HG03025 (cell line): ENCODE data around the gene ACTR3.
"Not testable (repeated sequence)": the region's sequence is repeated elsewhere in the genome, so short reads cannot be mapped to it uniquely, and the experiment has no call there.

Experiments
- ATAC-seq: cut with Tn5 transposase; IDR thresholded peaks from one replicate; pipeline ENCODE4 v1.9.1; 2021; ENCODE audit warnings: mild to moderate bottlenecking, moderate library complexity; ENCODE audit not compliant: unreplicated experiment, low FRiP score

ACTR3 gene

DNA sequence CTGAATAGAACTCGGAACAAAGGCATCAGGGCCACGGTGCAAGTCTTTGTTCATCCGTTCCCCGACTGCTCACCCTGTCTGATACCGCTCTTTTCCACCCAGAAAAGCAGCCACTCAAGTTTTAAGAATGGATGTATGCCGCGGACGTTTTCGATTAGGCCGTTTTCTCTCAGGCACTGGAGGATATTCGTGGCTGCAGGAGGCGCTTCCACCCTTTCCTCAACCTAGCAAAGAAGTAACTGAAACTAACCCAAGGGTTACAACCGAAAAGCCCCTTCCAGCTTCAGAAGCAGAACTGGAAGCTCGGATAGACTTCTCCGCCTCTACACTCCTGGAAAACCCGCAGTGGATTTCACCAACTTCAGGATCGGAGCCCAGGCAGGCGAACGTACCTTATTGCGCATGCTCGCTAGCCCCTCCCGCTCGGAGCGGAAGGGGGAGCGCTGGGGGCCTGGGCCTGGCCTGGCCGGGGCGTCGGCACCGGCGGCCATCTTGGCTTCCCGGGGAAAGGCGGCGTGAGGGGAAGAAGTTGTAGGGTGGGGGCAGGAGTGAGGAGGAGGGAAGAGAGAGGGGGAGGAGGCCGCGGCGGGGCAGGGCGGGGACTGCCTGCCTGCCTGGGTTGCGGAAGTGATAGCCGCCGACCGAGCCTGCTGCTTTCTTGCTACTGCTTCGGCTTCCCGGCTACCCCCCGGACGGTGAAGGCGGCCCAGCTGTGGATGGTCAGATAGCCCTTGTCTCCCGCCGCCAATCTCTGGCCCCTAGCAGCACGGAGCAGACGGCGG is at the start of gene ACTR3:
TSS of gene ACTR3 (plus strand) at position 619 of the 782 bp plus-strand sequence. CDS start 191 bp downstream, outside the sequence.
- peak; percentile 54 for ATAC-seq

DNA sequence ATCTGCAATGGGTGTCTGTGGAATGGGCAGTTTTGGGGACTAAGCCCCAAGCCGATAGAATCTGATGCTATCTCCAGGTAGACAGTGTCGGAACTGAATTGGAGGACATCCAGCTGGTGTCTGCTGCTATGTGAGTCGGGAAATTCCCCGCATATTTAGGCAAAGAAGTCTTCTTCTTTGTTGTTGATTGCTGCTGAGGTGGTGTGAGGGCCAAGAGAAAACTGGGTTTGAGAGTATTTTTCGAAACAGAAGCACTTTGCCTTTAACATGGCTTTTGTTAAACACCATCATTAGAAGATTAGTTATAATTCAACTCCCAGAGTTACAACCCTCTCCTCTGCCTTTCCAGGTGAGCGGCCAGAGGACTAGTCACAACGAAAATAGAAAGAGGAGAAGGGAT is 49.4 kb upstream of the ACTR3 start:
- ATAC-seq = no peak

DNA sequence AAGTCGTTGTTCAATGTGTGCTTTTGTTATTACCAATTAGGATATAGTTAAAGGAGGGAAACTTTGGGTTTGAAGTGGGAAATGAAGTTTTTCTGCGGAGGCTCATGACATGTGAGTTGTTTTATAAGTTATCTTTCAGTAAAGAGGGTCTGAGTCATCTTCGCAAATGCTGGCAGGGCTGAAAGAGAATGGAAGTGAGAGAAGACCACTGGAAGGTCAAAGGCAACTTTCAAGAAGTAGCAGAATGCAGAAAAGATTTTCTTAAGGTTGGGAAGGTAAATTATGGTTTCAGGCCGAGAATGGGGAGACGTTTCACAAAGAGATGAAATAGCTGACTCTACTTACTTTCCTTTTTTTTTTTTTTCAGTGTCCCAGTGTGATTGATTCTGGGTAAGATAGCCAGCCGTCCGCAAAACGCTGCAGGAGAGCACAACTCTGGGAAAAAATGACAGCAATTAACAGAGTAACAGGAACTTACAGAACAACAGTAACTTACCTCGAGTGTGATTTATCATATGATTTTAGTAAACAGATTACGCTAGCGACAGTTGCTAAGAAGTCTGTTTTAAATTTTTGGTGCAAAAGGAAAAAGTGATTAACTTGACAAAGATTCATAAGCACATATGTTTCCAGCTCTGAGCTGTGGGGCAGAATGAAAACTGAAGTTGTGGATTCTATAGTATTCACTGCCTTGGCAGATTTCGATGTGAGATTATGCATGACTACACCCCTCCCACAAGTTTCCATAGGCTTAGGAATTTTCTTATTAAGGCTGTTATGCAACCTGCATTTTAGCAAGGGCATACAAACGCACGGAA is 46.8 kb upstream of the ACTR3 start:
- ATAC-seq = no peak

DNA sequence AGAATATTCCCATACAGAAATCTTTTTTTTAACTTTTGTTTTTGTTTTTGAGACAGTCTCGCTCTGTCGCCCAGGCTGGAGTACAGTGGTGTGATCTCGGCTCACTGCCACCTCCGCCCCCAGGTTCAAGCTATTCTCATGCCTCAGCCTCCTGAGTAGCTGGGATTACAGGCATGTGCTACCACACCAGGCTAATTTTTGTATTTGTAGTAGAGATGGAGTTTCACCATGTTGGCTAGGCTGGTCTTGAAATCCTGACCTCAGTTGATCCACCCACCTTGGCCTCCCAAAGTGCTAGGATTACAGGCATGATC is 46.2 kb upstream of the ACTR3 start:
- ATAC-seq = not testable (repeated sequence)

DNA sequence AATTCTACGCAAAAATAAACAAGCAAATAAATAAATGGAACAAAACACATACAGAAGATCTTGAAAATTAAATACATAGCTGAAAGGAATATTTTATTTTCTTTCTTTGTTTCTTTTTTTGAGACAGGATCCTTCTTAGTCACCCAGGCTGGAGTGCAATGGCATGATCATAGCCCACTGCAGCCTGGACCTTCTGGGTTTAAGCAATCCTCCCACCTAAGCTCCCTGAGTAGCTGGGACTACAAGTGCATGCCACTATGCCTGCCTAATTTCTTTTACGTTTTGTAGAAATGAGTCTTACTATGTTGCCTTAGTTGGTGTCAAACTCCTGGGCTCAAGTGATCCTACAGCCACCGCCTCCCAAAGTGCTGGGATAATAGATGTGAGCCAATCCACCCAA is 44.6 kb upstream of the ACTR3 start:
- ATAC-seq = no peak

DNA sequence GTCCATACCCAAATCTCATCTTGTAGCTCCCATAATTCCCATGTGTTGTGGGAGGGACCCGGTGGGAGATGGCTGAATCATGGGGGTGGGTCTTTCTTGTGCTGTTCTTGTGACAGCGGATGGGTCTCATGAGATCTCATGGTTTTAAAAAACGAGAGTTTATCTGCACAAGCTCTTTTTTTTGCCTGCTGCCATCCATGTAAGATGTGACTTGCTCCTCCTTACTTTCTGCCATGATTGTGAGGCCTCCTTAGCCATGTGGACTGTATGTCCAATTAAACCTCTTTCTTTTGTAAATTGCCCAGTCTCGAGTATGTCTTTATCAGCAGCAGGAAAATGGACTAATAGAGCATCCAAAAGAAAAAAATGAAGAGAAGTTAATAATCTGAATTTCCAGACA is 44.1 kb upstream of the ACTR3 start:
- not testable (repeated sequence) for ATAC-seq

DNA sequence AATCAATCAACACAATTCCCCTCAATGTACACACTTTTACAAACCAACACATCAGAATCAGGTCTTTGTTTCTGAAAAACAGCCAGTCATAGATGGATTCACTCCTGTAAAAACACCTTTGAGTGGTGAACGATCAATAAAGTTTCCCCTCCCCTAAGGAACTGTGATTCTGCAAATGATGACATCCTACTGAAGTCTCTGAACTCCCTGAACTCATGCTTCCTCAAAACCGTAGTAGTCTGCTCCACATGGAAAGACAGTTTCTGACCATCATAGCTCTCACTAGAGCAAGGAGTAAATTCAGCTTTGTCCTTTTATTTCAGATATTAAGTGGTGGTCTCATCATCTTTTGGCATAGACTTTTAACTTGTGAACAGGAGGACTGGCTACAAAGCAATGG is 43.5 kb upstream of the ACTR3 start:
- ATAC-seq = no peak

DNA sequence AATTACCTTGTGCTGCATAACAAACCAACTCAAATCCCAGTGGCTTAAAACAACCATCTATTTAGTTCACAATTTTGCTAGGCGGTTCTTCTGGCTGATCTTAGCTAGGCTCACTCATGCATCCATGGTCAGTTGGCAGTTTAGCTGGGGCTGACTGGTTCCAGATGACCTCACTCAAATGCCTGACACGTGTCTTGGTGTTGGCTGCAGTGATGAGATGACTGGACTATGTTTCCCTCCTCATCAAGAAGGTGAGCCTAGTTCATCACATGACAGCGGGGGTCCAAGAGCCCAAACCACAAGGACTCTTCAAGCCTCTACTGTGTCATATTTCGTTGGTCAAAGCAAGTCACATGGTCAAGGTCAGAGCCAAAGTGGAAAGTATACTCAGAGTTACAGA is 42.7 kb upstream of the ACTR3 start:
- ATAC-seq = no peak

DNA sequence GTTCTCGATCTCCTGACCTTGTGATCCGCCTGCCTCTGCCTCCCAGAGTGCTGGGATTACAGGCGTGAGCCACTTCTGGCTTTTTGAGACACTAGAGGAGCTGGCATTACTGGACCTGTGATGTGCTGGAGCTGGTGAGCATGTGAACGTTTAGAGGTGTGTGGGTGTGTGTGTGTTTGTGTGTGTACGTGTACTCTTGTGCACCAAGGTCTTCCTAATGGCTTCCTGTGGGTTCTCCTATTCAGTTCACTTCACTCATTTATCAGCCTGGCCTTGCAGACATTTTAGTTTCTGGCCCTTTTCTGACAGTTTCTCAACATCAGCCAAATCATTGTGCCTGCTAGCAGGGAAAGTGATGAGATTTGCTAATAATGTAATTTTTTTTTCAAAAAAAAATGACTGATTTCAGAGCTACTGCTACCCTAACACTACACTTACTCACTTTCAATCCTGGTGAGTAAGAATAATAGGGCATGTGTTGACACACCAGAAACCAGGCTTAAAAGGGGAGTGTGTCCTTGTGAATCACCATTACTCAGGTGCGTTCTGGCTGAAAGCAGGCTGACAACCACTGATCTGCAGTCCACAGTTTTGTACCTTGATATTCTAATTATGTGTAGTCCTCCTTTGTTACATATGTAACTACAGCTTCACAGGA is 41.0 kb upstream of the ACTR3 start:
- peak; percentile 69 for ATAC-seq

DNA sequence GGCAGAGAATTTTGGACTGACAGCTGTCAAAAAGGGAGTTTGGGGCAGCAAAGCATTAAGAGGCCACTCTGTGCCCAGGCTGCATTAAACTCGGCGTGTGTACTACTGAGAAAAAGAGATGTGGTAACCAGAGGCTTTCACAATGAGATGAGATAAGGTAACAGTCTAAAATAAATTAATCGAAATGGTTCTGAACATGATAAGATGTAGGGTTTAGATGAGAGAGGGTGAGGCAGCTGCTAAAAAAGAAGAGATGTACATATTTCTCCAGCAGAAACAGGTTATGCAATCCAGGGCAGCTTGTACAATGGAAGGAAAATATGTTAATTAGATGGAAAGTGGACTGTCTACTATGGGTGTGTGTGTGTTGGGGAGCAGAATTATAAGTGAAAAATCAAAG is 39.2 kb upstream of the ACTR3 start:
- no peak for ATAC-seq

DNA sequence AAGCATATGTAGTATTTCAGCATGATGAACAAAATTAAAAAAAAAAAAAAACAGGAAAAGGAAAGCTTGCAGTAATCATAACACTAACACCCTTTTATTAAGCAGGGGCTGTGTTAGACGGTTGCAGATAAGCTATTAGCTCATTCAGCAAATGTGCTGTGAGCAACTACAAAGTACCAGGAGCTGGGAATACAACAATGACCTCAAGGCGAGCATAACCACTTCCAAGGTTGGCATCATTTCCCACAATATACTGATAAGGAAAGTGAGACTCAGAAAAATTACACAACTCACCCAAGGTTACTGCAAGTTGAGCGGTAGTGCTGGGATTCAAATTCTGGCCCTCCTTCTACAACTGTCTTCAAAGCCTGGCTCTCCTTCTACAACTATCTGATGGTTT is 38.2 kb upstream of the ACTR3 start:
- no peak for ATAC-seq

DNA sequence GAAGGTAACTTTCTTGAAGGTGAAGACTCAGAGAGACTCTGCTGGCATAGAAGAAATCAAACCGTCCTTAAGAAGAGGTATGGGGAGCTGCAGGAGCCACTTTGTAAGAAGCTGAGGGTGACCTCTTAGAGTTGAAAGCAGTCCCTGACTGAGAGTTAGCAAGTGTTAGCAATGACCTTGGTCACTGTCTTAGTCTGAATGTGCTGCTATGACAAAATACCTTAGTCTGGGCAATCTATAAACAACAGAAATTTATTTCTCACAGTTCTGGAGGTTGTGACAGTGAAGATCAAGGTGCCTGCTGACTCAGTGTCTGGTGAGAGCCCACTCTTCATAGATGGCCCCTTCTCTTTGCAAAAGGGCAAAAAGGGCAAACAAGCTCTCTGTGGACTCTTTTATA is 35.7 kb upstream of the ACTR3 start:
- ATAC-seq = no peak

DNA sequence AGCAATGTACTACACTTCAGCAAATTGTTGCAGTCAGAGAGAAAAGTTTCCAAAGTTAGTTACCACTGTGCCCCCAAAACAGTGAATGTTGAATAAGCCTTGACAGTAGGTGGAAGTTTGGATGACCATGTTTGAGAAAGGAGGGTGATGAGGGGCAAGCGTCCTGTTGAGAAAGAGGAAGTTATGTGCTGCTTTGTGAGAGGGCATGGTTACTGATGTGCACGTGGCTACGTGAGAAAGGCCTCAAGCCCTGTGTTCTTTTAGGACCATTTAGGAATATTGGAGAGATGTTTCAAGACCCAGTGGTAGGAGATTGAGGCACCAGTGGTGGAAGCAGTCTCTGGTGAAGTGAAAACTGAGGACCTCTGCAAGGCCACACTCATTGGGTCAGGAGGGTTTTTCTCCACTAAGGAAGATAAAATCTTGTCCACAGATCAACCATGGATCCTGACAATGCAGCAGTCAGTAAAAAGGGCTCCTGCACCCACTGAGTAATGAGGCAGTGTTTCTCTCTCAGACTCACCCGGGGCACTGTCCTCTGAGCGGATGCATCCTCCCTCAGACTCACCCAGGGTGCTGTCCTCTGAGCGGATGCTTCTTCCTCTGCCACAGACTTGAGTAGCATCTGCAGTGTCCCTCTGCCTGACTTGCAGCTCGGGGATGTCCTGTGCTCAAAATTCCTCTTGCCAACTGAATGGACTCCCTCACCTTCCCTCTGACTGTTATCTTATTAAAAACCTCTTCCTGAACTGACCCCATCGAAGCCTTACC is 34.7 kb upstream of the ACTR3 start:
- ATAC-seq = no peak

DNA sequence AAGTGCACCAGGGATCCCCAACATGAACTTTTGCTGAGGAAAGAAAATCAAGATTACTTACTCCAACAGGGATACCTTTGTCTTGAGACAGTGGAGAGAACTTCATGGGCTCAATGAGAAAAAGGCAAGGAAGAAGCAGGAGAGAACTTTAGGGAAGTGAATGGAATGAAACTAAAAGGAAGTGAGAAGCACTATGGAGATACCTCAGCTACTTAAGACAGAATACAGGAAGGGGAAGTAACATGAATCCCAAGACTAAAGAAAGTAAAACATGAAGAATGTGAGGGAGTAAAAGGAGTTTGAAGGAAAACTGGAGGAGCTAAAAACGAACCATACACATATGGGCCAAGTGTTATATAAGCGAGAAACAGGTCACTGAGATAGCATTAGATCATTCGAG is 32.4 kb upstream of the ACTR3 start:
- no peak for ATAC-seq

DNA sequence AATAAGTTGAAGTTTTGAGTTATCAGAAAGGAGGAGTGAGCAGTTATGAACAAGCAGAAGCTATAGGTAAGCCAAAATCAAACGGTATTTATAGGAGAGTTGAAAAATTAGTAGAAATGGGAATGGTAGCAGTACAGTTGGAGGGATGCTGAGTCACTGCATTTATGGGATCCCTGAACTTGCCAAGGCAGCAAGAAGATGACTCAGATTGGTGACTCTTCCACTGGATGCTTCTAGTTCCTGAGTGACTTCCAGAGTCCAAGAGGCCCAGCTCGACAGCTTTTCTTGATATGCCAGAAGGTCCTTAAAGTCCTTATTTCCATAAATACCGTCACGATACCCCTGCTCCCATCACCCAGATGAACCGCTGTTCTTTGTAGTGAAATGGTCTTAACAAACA is 31.1 kb upstream of the ACTR3 start:
- ATAC-seq = no peak

DNA sequence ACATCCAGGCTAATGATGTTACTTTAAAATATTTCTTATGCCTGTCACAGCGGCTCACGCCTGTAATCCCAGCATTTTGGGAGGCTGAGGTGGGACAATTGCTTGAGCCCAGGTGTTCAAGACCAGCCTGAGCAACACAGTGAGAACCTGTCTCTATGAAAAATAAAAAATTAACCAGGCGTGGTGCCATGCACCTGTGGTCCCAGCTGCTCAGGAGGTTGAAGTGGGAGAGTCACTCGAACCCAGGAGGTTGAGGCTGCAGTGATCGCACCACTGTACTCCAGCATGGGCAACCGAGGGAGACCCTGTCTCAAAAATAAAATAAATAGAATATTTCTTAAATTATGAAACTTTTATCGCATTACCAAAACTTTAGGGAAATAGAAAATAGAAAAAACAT is 28.1 kb upstream of the ACTR3 start:
- no peak for ATAC-seq

DNA sequence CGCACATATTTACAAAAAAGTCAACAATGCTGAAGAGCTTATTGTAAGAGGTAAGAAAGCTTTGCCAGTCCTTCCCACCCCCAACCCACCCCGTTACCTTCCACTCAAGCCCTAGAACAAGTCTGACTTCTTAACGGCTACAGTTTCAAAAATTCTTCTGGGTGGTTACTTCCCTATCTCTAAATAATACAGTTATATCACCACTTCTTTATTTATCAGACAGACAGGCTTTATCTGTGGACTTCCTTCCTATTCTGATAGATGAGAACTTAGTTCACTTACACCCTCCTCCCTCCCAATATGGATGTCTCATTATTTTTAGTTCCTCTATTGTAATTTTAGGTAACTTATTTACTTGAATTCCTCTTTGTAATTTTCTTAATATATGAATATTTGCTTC is 26.7 kb upstream of the ACTR3 start:
- ATAC-seq = no peak

DNA sequence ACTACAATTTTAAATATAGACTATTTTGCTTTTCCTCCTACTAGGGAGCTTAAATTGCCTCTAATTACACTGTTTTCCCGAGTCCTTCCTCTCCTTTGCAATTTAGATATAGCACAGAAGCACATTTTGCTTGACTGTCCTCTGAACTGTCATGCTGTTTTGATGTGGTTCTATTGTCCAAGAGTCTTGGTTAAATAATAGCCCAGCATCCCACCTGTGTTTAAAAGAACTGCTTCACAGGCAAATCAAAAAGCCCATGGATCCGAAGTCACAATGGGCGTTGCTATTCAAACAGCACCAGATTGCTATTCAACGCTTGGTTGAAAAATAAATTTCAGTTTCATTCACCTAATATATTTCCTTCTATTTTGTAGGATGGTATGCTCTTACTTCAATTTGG is 22.3 kb upstream of the ACTR3 start:
- ATAC-seq = no peak

DNA sequence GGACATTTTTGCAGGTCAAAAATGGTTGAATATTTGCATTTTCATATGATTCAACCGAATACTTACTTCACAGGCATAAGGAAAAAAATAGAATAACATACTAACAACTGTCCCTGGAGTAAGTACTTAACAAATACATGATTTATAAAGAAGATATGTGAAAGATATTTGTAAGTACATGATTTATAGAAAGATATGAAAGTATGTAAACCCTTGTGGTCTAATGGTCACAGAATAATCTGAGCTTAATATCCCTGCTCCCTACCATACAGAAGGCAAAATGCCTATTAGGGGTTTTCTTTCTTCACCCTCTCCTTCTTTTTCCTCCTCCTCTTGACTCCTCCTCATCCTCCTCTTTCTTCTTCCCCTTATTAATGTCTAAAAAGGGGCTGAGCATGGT is 20.6 kb upstream of the ACTR3 start:
- ATAC-seq = no peak

DNA sequence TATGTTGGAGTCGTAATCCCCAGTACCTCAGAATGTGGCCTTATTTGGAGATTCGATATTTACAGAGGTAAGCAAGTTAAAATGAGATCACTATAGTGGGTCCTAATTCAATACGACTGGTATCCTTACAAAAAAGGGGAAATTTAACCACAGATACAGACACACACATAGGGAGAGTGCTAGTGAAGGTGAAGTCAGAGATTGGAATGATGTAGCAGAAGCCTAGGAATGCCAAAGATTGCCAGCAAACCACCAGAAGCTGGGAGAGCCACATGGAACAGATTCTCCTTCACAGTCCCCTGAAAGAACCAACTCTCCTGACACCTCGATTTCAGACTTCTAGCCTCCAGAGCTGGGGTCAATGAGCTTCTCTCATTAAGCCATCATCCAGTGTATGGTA is 17.7 kb upstream of the ACTR3 start:
- no peak for ATAC-seq

DNA sequence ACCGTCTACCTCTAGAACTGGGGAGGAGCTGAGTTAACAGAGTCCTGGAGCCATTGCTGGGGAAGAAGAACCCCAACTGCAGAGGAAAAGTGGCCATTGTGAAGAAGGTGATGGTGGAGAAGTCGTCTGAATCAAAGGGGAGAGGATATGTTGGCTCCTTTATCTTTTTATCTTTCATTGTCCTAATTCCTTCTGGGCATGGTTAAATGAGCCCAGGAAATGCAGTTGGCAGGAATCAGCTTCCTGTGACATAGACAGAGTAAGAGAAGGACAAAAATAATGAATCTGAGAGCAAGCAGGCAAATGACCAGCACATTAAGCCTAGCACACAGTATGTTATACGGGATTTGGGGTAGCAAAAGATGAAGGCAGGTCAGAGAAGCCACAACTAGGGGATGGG is 16.0 kb upstream of the ACTR3 start:
- ATAC-seq = no peak
